ENCODE data around the gene L3MBTL4.

DNA sequence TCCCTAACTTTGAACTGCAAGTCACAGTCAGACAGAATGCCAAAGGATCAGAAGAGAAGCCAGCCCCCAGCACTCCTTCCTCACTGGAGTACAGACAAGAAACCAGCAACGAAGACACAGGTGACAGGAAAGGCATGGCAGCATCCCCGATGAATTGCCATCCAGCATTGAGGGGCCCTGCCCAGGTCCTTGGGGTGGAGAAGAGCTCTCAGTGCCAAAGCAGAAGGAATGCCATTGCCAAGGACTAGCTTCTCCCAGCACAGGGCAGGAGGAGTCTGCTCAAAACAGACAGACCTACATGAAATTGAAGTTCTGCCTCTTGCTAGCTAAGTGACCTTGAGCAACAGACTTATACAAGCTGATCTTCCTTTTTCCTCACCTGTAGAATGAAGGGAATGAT is 220.1 kb downstream of the L3MBTL4 start:
- no peak for TF ChIP-seq POLR2AphosphoS5 (IDR thresholded peaks at IDR 0.05; ENCODE audit: low read depth, low read length)
- no peak for TF ChIP-seq SPI1 (IDR thresholded peaks at IDR 0.05; ENCODE audit: low read depth, low read length)

Measured in GM12891 (cell line).